Colon (tissue), 2 donors: ENCODE measurements around the gene ENTPD2.

Experiments used
- FAIRE-seq: peaks from 2 replicates; lab custom pipeline; 2012; peaks lifted over from hg19 to GRCh38; lab: Jason Lieb, UNC
- donor health status: control.
- donor health status: control.

The ENTPD2 gene

DNA sequence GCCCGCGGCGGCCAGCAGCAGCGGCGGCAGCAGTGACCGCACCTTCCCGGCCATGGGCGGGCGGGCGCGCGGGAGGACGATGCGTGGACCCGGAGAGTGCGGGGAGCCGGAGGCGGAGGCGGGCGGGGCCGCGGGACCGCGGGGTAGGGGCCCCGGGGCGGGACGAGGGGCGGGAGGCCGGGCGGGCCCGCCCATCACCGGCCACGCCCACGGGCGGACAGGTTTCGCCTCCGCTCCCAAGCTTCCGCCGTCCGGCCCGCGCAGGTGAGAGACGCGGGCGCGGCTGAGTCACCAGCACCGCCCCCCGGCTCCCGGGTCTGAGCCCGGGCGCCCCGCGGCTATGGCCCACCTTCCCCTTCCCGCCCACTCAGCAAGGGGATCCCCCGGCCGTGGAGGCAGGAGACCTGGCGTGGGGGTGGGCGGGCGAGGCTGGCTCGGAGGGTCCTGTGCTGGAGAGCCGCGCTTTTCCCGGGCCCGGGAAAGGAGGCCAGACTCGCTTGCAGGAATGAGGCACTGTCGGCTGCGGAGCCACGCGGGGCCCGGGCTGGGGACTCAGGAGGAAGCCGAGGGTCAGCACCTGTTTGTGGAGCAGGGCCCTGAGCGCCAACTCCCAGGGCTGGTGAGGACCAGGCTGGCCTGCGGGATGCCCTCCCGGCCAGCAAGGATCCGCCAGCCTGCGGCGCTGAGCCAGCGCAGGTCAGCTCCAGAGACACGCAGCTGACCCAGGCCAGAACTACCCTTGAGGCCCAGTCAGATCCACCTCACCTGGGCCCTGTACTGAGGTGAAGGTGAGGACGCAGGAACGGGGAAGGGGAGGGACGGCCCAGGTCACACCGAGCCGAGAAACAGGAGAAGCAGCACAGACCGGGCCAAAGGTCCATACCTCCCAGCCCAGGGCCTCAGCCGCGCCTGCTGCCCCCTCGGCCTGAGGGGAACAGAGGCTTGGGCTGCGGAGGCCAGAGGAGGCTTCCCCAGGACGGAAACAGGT lies at the start of gene ENTPD2:
TSS of gene ENTPD2 (minus strand) at position 118 of the 988 bp plus-strand sequence. CDS start at position 54, 64 bp downstream.
- no peak for FAIRE-seq

GRCh38 chr9:137103206-137103999 lies 49.5 kb upstream of the ENTPD2 start:
- no peak for FAIRE-seq

- no peak for FAIRE-seq
Measured at GRCh38 chr9:137099231-137099630, 45.4 kb upstream of the ENTPD2 start.

DNA sequence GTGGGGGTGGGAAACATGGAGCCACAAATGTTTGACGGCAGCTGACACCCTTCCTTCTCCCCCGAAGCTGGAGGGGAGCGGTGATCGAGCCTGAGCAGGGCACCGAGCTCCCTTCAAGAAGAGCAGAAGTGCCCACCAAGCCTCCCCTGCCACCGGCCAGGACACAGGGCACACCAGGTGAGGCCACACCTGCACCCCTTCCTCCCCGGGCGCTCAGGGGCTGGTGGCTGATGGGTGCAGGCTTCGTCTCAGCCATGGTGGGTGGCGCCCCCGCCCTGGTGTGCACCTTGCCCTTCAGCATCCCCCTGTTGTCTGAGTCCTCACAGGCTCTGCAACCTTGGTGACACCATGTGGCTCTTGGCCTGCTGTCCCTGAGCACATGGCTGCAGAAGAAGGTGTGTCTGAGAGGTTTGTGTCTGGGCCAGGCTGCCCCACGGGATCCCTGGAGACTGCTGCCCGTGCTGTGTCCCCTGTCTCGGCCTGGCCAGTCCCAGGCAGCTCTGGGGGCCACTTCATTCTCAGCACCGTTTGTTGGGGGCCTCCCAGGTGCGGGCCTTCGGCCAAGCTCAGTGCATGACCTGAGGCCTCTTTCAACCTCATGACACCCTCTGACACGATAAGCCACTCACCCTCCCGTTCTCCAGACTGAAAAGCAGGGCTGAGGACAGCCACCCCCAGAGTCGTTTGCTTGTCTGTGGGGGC lies 44.1 kb upstream of the ENTPD2 start:
- FAIRE-seq, result no peak

DNA sequence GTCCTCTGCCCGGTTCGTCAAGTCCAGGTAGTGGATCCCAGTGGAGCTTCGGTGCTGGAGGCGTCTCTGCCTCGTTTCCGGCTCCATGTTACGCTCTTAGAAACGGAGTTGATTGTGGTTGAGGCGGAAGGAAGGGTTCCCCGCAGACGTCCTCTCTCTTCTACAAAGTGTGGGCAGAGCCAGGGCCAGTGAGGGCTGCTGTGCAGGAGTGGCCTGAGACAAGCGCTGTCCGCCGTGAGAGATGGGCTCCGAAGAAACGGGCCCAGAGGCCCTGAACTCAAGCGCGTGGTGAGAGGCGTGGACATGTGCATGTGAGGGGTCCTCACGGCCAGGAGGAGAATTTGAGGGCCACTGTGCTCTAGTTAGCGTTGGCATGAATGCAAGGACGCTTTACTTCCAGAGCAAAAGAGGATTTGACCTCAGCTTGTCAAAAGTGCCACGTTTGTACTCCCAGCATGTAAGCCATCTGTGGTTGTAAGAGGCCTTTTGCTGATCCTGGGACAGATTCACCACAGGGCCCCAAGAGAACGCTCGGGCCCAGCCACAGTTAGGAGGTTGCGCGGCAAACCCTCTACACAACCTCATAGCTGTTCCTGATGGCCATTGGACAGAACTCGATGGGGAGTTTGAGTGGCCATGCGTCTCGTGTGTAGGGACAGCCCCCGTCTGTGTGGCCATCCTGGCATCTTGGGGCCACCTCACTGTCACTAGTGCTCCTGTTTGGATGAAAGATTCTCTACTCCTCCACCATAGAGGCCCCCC lies 43.1 kb upstream of the ENTPD2 start:
- no peak for FAIRE-seq

DNA sequence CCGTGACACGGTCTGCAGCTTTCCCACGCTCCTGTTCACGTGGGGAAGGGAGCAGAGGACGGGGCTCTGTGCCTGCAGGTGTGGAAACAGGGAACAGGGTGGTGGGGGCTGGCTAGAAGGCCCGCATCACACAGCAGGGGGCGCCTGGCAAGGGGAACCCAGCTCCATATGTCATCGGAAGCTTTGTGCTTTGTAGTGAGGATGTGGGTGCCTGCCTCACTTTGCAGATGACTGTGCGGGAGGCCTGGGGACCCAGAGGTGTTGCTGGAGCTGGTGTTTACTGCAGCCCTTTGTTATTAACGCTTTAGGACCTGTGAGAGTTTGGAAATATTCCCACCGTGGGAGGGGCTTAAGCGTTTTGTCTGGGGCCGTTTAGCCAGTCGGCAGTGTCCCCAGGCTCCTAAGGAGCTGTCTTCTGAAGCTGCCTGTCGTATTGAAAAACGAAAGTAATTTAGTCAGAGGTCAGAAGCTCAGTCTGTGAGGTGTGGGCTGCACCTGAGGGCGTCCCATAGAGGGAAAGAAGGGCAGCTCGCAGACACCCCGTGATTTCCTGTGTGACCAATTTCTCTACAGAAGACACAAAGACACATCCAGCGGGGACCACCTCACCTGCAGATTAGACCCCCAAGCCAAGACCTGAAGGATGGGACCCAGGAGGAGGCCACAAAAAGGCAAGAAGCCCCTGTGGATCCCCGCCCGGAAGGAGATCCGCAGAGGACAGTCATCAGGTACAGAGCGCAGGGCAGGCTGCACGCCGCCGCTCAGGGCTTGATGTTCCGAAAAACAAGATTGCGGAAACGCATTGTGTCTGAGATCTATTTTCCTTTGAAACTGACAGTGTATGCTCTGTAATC lies 42.0 kb upstream of the ENTPD2 start:
- no peak for FAIRE-seq

DNA sequence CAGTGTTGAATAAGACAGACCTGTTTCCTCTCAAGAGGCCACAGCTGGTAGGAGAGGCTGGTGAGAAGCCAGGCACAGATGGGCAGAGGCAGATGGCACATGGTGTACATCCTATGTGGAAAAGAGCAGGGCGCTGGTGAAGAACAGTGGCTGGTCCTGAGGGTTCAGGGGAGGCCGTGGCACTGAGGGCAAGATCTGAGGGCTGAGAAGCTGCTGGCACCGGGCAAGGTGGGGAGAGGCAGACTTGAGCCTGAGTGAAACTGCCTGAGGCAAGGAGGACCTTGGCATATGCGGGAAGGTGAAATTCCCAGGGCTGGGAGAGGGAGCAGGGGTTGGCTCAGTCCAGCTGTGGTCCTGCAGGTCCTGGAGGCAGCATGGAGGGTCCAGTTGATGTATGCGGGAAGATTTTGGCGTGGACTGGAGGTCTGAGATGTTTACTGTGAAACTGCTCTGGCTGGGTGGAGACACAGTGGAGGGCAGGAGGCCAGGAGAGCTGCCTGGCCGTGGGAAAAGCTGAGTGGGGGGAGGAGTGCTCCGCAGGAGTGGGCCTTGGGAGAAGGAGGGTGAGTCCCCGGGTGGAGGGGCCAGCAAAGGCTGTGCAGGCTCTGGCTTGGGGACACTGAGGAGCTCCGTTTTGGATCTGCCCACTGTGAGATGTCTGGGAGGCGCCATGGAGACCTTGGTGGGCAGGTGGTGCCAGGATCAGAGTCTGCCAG lies 35.5 kb upstream of the ENTPD2 start:
- no peak for FAIRE-seq

GRCh38 chr9:137088121-137088520 lies 34.3 kb upstream of the ENTPD2 start:
- no peak for FAIRE-seq

DNA sequence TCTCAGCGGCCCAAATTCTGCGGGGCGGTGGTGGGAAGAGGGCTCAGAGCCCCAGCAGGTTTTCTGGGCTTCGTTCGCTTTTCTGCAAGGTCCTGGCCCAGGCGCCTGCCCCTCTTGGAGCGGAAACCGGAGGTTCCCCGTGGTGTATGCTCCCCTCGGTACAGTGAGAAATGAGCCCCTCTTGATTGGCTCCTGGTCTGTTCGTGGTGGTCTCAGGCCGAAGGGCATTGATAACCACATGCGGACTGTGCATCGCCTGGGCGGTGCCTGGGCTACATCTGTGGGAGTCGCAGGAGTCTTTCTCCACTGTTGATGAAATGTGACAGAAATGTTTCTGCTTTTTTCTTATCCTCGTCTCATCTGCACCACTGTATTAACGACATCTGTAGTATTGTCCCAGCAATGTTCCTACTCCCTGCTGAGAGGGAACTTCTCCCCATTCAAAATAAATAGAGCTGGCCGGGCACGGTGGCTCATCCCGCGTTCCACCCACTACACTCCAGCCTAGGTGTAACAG lies 33.6 kb upstream of the ENTPD2 start:
- FAIRE-seq, result no peak

GRCh38 chr9:137086531-137087408 lies 32.9 kb upstream of the ENTPD2 start, which contains the start of gene MAN1B1:
MAN1B1 (plus strand) TSS chr9:137086985; CDS start chr9:137087000, 15 bp downstream.
- no peak for FAIRE-seq

DNA sequence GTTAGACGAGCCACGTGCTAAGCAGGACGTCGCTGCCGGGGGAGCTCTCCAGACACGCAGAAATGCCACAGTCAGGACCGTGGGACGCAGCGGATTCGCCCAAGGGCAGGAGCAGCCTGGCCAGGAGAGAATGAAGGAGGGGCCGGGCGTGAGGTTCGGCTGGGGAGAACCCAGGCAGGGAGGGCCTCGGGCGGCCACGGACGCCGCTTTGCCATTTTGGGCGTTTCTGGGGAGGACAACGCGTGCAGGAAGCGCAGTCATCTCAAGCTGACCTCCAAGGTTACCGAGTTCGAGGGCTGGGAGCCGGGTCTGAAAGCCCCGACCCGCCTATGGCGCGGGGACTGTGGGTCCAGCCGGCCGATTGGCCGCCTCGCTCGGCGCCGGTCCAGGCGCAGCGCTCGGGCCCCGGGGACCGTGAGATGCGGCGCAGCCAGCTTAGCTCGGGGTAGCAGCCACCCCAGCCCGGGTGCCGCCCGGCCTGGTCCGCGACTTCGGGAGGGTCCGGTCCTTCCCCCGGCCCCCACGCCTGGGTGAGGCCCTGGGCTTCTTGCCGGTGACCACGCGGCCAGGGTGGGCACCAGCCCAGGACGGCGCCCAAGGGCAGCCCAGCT lies 32.2 kb upstream of the ENTPD2 start:
- no peak for FAIRE-seq

GRCh38 chr9:137084526-137084925 lies 30.7 kb upstream of the ENTPD2 start:
- no peak for FAIRE-seq

- FAIRE-seq, result no peak
Measured at GRCh38 chr9:137083394-137084004, 29.6 kb upstream of the ENTPD2 start.

DNA sequence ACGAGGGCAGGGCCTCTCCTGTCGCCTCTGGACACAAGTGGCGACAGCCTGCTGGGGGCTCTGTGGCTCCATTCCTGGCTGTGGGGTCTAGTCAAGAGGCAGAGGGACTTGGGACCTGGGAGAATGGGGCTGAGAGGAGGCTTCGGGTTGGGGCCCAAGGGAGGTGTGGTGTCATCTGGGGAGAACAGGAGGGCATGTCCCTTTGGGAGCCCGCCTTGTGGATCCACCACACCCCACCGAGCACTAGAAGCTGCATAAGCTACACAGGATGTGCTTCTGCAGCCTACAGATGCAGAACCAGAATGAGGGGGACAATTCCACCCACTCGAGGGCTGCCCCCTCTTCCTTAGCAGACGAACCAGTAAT lies 29.0 kb upstream of the ENTPD2 start:
- no peak for FAIRE-seq

GRCh38 chr9:137082222-137082924 lies 28.5 kb upstream of the ENTPD2 start:
- no peak for FAIRE-seq

DNA sequence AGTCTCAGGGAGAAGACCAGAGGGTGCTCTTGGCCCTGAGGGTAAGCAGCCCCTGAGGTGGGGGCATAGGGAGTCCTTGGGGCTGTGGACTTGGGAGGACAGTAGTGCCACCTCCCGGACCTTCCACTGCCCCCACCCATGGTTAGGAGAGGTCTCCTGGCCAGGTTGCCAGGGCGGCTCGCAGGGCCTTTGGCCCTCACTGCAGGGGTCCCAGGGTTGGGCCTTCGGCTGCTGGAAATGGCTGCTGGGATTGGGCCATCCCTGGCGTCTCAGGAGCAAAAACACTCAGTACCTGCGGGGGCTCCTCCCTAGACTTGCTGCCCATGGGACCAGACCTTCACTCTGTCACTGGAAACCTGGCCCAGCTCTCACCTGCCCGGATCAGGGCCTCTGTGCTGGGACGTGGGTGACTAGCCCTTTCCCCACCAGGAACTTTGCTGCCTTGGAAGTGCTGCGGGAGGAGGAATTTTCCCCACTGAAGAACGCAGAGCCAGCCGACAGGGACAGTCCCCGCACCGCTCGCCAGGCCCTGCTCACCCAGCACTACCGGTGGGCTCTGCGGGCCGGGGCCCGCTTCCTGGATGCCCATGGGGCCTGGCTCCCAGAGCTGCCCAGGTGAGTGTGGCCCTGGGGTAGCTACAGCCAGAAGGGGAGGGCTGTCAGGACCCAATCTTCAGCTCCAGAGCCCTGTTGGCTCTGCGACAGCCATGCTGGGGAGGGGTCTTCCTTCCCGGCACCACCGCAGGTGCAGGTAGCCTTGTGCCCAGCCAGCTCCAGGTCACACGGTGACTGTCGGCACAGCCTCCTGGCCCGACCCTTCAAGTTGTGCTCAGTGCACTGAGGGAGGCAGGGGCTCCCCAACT lies 26.6 kb upstream of the ENTPD2 start:
- FAIRE-seq, result no peak
